Measurements from ENCODE around the gene STK11.

GRCh38 chr19:1166872-1167573, 38.6 kb upstream of the STK11 start:
- TF ChIP-seq EZH2 (IDR thresholded peaks at IDR 0.05; ENCODE audit: low read depth) (no peak), CTCF (conservative IDR thresholded peaks at IDR 0.05) (no peak)

Measured in PC-9 (cell line).